Measurements from ENCODE around the gene TMEM270.

GRCh38 chr7:73834626-73835191 lies 26.2 kb upstream of the TMEM270 start:
- TF ChIP-seq, protein P1, sequence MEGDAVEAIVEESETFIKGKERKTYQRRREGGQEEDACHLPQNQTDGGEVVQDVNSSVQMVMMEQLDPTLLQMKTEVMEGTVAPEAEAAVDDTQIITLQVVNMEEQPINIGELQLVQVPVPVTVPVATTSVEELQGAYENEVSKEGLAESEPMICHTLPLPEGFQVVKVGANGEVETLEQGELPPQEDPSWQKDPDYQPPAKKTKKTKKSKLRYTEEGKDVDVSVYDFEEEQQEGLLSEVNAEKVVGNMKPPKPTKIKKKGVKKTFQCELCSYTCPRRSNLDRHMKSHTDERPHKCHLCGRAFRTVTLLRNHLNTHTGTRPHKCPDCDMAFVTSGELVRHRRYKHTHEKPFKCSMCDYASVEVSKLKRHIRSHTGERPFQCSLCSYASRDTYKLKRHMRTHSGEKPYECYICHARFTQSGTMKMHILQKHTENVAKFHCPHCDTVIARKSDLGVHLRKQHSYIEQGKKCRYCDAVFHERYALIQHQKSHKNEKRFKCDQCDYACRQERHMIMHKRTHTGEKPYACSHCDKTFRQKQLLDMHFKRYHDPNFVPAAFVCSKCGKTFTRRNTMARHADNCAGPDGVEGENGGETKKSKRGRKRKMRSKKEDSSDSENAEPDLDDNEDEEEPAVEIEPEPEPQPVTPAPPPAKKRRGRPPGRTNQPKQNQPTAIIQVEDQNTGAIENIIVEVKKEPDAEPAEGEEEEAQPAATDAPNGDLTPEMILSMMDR (conservative IDR thresholded peaks at IDR 0.05; ENCODE audit: low read depth, low read length) = no peak
- TF ChIP-seq POLR2A (IDR thresholded peaks at IDR 0.05; ENCODE audit: low read depth, low read length) (no peak), CEBPB (IDR thresholded peaks at IDR 0.05; ENCODE audit: low read depth, low read length) (no peak), RFX5 (IDR thresholded peaks at IDR 0.05; ENCODE audit: low read depth, low read length) (no peak), BHLHE40 (IDR thresholded peaks at IDR 0.05; ENCODE audit: low read depth, low read length) (no peak), CHD1 (IDR thresholded peaks at IDR 0.05; ENCODE audit: low read depth, low read length) (no peak), MAFK (IDR thresholded peaks at IDR 0.05; ENCODE audit: low read depth, low read length) (no peak), MXI1 (IDR thresholded peaks at IDR 0.05; ENCODE audit: borderline replicate concordance, low read depth, low read length) (no peak), RCOR1 (IDR thresholded peaks at IDR 0.05; ENCODE audit: insufficient replicate concordance, low read length) (no peak), RAD21 (IDR thresholded peaks at IDR 0.05; ENCODE audit: low read length) (no peak), USF2 (IDR thresholded peaks at IDR 0.05; ENCODE audit: low read depth, low read length) (no peak), NFE2L2 (IDR thresholded peaks at IDR 0.05; ENCODE audit: low read depth, low read length) (no peak), SMC3 (IDR thresholded peaks at IDR 0.05; ENCODE audit: low read depth, low read length) (no peak)
